Measurements from ENCODE around the gene HFM1.
A peak's percentile ranks its signal among the peaks of the same experiment; 100 is the strongest.
"Not testable (repeated sequence)": the region's sequence is repeated elsewhere in the genome, so short reads cannot be mapped to it uniquely, and the experiment has no call there.

HFM1 gene

GRCh38 chr1:91404151-91405012 lies at the start of gene HFM1:
Gene HFM1 (minus strand): TSS chr1:91404837. CDS start chr1:91401082, 3,755 bp downstream.
- peak in 2 of 4 experiments; percentile 4 to 5 for DNase-seq

- DNase-seq = no peak
Observed at GRCh38 chr1:91454136-91454535, 49.5 kb upstream of the HFM1 start.

- no peak for DNase-seq
Observed at GRCh38 chr1:91450260-91450659, 45.6 kb upstream of the HFM1 start.

GRCh38 chr1:91447782-91448181 lies 43.1 kb upstream of the HFM1 start:
- DNase-seq = not testable (repeated sequence)

- not testable (repeated sequence) for DNase-seq
Observed at GRCh38 chr1:91441980-91442379, 37.3 kb upstream of the HFM1 start.

GRCh38 chr1:91440847-91441246 lies 36.2 kb upstream of the HFM1 start:
- DNase-seq = no peak

GRCh38 chr1:91439016-91439415 lies 34.4 kb upstream of the HFM1 start:
- no peak for DNase-seq

- DNase-seq = no peak
Observed at GRCh38 chr1:91428182-91428798, 23.7 kb upstream of the HFM1 start.

GRCh38 chr1:91427741-91428140 lies 23.1 kb upstream of the HFM1 start:
- no peak for DNase-seq

GRCh38 chr1:91422523-91422922 lies 17.9 kb upstream of the HFM1 start:
- not testable (repeated sequence) for DNase-seq

GRCh38 chr1:91412371-91412770 lies 7.7 kb upstream of the HFM1 start:
- no peak for DNase-seq

GRCh38 chr1:91406773-91407389 lies 2.2 kb upstream of the HFM1 start:
- no peak for DNase-seq

GRCh38 chr1:91402023-91402422 lies 2.6 kb downstream of the HFM1 start:
- no peak for DNase-seq

GRCh38 chr1:91400133-91400725 lies 4.4 kb downstream of the HFM1 start:
- DNase-seq = no peak

GRCh38 chr1:91398291-91398690 lies 6.3 kb downstream of the HFM1 start:
- no peak for DNase-seq

- no peak for DNase-seq
Observed at GRCh38 chr1:91397605-91398004, 7.0 kb downstream of the HFM1 start.

GRCh38 chr1:91393042-91393441 lies 11.6 kb downstream of the HFM1 start:
- no peak for DNase-seq

- DNase-seq = no peak
Observed at GRCh38 chr1:91386109-91386508, 18.5 kb downstream of the HFM1 start.

GRCh38 chr1:91383456-91383855 lies 21.2 kb downstream of the HFM1 start:
- no peak for DNase-seq

- no peak for DNase-seq
Observed at GRCh38 chr1:91381844-91382243, 22.8 kb downstream of the HFM1 start.

- no peak for DNase-seq
Observed at GRCh38 chr1:91374086-91374485, 30.6 kb downstream of the HFM1 start.

- not testable (repeated sequence) for DNase-seq
Observed at GRCh38 chr1:91372230-91372629, 32.4 kb downstream of the HFM1 start.

GRCh38 chr1:91349524-91349923 lies 55.1 kb downstream of the HFM1 start:
- no peak for DNase-seq

GRCh38 chr1:91346824-91347223 lies 57.8 kb downstream of the HFM1 start:
- DNase-seq = no peak
